HG03103 (cell line): ENCODE results near the gene SLC45A2.
"Not testable (repeated sequence)": the region's sequence is repeated elsewhere in the genome, so short reads cannot be mapped to it uniquely, and the experiment has no call there.

Experiments used
- ATAC-seq: cut with Tn5 transposase; IDR thresholded peaks from one replicate; pipeline ENCODE4 v1.9.1; 2021; ENCODE audit warnings: low read depth; ENCODE audit not compliant: unreplicated experiment

The SLC45A2 gene, protein sequence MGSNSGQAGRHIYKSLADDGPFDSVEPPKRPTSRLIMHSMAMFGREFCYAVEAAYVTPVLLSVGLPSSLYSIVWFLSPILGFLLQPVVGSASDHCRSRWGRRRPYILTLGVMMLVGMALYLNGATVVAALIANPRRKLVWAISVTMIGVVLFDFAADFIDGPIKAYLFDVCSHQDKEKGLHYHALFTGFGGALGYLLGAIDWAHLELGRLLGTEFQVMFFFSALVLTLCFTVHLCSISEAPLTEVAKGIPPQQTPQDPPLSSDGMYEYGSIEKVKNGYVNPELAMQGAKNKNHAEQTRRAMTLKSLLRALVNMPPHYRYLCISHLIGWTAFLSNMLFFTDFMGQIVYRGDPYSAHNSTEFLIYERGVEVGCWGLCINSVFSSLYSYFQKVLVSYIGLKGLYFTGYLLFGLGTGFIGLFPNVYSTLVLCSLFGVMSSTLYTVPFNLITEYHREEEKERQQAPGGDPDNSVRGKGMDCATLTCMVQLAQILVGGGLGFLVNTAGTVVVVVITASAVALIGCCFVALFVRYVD

DNA sequence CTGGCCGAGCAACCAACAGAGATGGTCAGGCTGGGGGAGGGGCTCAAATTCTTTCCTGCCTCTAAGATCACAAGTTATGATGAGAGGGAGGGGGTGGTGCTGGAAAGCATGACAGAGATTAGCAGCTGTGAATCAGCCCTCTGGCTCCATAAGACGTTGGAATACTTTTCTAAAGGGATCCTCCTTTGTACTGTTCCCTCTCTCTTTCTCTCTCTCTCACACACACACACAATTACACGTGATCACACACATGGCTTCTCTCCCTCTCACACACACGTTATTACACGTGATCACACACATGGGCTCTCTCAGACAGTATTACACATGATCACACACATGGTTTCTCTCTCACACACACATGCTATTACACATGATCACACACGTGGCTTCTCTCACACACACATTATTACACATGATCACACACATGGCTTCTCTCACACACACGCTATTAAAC lies at the start of gene SLC45A2:
Gene SLC45A2 (minus strand): TSS at position 23 of the 454 bp plus-strand sequence. CDS start 110 bp downstream, outside the sequence.
- ATAC-seq = no peak

- ATAC-seq = no peak
These were observed 47.5 kb upstream of the SLC45A2 start for GRCh38 chr5:34031966-34032365.

DNA sequence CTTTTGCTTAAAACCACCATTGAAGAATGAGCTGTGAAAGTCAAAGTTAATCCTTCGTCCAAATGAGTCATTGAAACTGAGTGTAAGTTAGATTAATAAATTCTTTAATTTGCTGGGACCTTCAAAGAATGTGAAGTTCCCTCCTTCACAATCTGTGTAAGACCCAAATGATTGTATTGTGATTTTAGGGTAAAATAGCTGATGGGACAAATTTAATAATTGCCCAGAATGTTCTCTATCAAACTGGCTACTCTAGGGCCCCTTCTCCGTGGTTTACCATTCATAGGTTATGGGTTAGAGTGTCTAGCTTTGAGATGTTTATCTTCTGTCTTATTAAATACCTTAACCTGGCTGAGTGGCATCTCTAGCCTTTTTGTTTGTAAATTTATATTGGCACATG lies 46.6 kb upstream of the SLC45A2 start:
- ATAC-seq = no peak

GRCh38 chr5:34030585-34030984 lies 46.1 kb upstream of the SLC45A2 start:
- ATAC-seq = not testable (repeated sequence)

DNA sequence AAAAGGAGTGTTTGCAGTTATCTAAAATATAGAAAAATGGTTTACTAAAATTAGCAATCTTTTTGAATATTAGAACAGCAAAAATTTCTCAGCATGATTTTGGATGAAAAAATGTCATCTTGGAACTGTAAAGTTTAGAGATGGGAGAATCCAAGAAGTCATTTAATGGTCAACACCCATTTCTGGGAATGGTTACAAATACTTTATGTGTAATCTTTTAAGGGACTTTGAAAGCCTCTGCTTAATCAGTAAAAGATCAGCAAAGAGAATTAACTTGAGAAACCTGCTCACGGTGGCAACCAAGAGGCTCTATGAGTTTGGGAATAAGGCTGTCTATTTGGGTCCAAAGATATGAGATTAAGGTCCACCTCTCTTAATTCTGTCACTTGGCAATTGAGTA lies 45.6 kb upstream of the SLC45A2 start:
- ATAC-seq = no peak

- ATAC-seq = no peak
These were observed 43.9 kb upstream of the SLC45A2 start for GRCh38 chr5:34028349-34028748.

DNA sequence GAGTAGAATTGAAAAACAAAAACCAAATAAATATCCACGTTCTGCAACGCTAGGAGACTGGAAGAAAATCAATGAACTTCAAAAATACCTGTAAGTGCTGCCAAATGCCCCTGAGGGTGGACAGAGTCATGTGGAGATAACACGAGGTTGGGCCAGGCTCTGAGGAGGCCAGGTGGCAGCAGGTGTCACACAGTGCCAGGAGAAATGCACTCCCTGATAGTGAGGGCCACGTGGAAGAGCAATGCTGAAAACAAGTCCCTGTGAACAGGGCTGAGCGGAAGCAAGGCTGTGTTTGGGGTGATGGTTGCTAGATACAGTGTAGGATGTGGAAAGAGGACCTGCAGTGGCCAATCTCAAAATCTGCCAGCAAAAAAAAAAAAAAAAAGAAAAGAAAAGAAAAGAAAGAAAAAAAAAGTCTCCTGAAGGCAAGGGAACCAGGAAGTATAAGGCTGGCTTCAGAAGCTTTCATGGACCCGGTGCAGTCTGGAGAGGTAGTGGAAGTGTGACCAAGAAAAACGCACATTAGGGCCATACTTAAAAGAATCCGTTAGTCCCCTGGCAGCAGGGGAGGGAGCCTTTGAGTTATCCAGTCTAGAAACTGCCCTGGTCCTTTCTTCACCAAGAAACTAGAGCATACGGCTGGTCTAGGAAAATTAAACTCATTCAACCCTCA lies 41.7 kb upstream of the SLC45A2 start:
- no peak for ATAC-seq

DNA sequence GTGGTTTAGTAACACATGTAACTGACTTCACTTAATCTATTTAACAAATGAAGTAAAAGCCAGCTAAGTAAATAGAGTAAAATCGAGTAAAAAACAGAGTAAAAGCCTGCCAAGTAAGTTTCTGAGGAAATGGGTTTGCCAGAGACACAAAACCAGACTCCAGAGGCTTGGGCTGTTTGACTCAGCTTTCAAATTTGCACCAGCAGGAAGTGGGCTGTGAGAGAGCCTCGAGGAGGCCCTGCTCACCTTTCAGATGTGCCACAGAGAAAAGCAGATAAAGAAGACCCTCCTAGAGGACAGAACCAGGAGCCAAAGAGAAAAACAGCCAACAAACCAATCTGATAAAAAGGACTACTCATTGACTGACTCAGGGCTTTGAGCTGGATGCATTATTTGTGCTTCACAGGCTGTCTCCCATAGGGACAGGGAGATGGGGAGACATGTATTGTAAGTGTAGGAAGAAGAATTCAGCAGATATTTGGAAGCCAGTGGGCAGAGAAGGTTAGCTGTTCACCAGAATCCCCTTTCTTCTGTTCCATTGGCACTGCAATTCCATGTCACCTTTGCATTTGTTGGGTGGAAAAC lies 37.7 kb upstream of the SLC45A2 start:
- ATAC-seq = peak; percentile 92

DNA sequence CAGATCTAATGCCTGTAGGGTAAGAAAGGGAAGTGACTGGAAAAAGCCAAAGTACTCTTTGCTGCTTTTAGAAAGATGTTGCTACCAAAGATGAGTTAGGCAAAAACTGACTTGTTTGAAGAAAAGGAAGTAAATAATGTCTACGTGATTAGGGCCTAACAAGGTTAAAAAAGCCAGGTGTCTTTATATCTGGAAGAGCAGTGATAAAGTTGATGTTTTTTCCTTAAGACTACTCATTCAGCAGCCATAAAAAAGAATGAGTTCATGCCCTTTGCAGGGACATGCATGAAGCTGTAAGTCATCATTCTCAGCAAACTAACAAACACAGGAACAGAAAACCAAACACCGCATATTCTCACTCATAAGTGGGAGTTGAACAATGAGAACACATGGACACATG lies 36.8 kb upstream of the SLC45A2 start:
- no peak for ATAC-seq

DNA sequence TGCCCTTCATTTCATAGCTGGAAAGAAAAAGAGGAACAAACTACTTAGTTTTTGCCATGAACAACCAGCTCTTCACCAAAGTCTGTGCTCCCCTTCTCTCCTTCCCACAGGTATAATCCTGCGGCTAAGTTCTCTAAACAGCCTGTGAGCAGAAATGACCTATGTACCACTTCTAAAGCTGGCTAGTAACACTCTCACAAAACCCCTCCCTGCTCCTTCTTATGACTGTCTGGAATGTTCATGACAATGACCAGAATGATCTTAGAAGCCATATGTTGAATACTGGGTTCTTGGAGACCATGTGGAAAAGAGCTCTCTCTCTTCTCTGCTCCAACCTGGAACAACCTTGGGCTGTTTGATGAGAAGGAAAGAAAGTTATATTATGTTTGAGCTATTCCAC lies 36.2 kb upstream of the SLC45A2 start:
- no peak for ATAC-seq

DNA sequence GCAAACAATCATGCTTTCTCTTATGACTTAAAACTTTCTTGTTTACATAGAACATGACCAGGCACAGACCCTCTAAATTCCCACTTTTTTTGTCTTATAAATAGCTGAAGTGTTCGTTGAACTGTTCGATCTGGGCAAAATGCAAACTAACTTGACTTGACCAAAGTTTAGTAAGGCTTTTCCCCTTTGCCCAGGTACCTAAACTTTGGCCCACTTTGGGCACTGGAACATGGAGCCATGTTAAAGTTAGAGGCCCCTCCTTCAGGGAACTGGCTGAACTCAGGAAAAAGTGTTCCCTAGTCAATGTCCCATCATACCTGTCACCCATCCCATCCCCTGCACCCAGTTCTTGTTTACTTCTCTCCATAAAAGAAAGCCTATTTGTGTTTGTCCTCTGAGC lies 32.8 kb upstream of the SLC45A2 start:
- ATAC-seq = no peak

- ATAC-seq = no peak
These were observed 32.3 kb upstream of the SLC45A2 start for GRCh38 chr5:34016750-34017149.

DNA sequence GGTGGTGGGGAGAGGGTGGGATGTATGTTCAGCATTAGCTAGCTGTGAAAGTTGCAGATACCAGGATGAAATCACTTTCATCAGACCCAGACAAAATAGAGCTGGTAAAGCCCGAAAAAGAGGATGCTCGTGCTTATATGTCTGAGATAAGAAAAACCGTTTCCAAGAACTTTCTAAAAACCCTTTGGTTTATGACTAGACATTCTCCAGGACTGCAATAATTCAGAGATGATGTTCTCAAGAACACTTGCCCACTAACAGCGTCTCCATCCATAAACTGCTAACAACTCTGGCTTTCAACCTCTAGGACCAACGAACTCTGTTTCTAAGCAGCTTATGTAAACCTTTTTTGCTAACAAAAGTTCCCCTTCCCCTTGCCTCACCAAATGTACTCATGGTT lies 31.7 kb upstream of the SLC45A2 start:
- no peak for ATAC-seq

GRCh38 chr5:34015120-34015822 lies 30.8 kb upstream of the SLC45A2 start:
- ATAC-seq = no peak

GRCh38 chr5:34014626-34015025 lies 30.1 kb upstream of the SLC45A2 start:
- ATAC-seq = no peak

DNA sequence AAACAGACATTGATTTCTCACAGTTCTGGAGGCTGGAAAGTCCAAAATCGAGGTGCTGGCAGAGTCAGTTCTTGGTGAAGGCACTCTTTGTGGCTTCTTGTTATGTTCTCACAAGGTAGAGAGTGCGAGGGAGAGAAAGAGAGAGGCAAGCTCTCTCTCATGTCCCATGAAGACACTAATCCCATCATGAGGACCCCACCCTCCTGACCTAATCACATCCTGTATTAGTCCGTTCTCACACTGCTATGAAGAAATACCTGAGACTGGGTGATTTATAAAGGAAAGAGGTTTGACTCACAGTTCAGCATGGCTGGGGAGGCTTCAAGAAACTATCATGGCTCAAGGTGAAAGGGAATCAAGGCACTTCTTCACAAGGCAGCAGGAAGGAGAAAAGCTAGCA lies 29.1 kb upstream of the SLC45A2 start:
- ATAC-seq = no peak

DNA sequence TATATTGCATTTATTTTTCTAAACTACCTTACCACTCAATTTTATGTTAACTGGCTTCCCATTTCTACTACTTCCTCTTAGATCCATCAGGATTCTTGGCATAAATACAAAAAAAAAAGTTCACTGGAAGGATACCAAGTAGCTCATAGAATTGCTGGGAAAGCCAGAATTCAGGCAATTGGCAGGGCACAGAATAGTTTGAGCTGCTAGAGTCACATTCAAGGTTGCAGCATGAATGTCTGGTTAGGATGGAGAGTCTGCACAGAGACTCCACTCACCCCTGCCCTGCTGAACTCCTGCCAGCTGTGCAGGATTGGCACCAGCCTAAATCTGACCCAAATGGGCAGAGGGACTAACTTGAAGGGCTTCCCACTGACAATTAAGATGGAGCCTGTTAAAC lies 28.3 kb upstream of the SLC45A2 start:
- ATAC-seq = no peak

- no peak for ATAC-seq
These were observed 27.0 kb upstream of the SLC45A2 start for GRCh38 chr5:34011536-34011935.

DNA sequence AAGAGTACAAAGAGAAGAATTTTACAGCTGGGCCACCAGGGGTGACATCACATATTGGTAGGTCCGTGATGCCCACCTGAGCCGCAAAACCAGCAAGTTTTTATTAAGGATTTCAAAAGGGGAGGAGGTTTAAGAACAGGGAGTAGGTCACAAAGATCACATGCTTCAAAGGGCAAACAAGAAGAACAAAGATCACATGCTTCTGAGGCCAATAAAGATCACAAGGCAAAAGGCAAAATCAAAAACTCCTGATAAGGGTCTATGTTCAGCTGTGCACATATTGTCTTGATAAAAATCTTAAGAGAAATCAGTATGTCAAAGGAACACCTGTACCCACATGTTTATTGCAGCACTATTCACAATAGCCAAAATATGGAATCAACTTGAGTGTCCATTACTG lies 25.7 kb upstream of the SLC45A2 start:
- not testable (repeated sequence) for ATAC-seq

GRCh38 chr5:34009610-34010009 lies 25.1 kb upstream of the SLC45A2 start:
- ATAC-seq = no peak

DNA sequence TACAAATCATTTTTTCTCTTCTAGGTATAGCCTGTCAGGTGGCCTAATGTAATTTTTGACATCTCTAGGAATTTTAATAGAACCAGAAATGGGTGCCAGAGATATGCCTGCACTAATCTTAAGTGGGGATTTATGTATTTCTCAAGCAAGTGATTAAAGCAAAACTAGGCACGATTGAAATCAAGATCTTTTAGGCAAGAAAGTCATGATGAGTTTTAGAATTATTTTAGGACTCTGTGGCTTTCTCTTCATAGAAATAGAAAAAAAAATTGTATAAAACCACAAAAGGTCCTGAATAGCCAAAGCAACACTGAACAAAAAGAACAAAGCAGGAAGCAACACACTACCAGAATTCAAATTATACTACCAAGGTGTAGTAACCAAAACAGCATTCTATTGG lies 24.3 kb upstream of the SLC45A2 start:
- ATAC-seq = no peak
